ENCODE results near the gene MICAL3. TPM values are rescaled to one million over a fixed set of nuclear protein-coding genes. Genes with fewer than 3 reads are reported as not detected.

Gene MICAL3
- total RNA-seq, 1 experiment from 2014 or later, result 23.7 TPM

DNA sequence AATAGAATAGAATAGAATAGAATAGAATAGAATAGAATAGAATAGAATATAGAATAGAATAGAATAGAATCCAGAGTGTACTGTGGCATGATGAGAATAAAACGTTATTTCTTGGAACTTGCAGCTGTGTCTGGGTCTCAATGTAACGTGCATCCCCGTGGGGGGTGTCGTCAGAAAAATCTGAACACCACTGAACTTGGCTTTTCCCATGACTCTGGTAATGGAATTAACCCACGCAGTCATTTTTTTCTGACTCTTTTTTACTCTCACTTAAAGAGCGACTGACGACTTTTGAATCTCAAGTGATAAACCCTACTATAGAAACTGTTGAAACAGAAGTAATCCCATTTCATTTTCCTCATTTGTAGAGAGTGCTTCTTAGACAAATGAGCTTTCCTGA, 157.7 kb downstream of the MICAL3 start:
- TF ChIP-seq, protein P1, sequence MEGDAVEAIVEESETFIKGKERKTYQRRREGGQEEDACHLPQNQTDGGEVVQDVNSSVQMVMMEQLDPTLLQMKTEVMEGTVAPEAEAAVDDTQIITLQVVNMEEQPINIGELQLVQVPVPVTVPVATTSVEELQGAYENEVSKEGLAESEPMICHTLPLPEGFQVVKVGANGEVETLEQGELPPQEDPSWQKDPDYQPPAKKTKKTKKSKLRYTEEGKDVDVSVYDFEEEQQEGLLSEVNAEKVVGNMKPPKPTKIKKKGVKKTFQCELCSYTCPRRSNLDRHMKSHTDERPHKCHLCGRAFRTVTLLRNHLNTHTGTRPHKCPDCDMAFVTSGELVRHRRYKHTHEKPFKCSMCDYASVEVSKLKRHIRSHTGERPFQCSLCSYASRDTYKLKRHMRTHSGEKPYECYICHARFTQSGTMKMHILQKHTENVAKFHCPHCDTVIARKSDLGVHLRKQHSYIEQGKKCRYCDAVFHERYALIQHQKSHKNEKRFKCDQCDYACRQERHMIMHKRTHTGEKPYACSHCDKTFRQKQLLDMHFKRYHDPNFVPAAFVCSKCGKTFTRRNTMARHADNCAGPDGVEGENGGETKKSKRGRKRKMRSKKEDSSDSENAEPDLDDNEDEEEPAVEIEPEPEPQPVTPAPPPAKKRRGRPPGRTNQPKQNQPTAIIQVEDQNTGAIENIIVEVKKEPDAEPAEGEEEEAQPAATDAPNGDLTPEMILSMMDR (conservative IDR thresholded peaks at IDR 0.05; ENCODE audit: low read depth, low read length), result no peak
- TF ChIP-seq EZH2 (IDR thresholded peaks at IDR 0.05; ENCODE audit: low read length, unreplicated experiment) (no peak), EZH2phosphoT487 (IDR thresholded peaks at IDR 0.05; ENCODE audit: borderline replicate concordance, low read length) (no peak)
- peaks cover 14% of the 10 kb centered on the region for H3K36me3 ChIP-seq (ENCODE audit: low read depth, low read length)
- CTCF ChIA-PET, result no interaction called here

GRCh38 chr22:17866127-17866526, 158.2 kb downstream of the MICAL3 start:
- Histone ChIP-seq H3F3A (ENCODE audit: low read length, unreplicated experiment) (no peaks in the 10 kb centered on the region), H3K9ac (ENCODE audit: low read length) (no peak overlapping the region), H3K4me3 (ENCODE audit: low read length) (no peak overlapping the region), H3K79me2 (ENCODE audit: low read length) (no peaks in the 10 kb centered on the region), H3K9me2 (replicated peaks; ENCODE audit: low read length) (no peaks in the 10 kb centered on the region), H3K9me3 (ENCODE audit: low read length) (no peaks in the 10 kb centered on the region), H3K4me2 (ENCODE audit: low read length) (no peak overlapping the region), H3K27me3 (ENCODE audit: low read length) (no peaks in the 10 kb centered on the region), H4K20me1 (ENCODE audit: low read length) (no peaks in the 10 kb centered on the region), H3K27ac (ENCODE audit: low read length) (no peak overlapping the region), H3K4me1 (ENCODE audit: insufficient read depth, low read length) (no peaks in the 10 kb centered on the region), H2AFZ (ENCODE audit: low read length) (no peak overlapping the region), H3K36me3 (ENCODE audit: low read depth, low read length) (peaks cover 12% of the 10 kb centered on the region)
- DNase-seq, result no peak
- BruUV-seq (replicated peaks), result no TSS peak
- TF ChIP-seq, protein P1 (conservative IDR thresholded peaks at IDR 0.05; ENCODE audit: low read depth, low read length), result no peak
- TF ChIP-seq EZH2 (IDR thresholded peaks at IDR 0.05; ENCODE audit: low read length, unreplicated experiment) (no peak), EZH2phosphoT487 (IDR thresholded peaks at IDR 0.05; ENCODE audit: borderline replicate concordance, low read length) (no peak)
- intact Hi-C loops (cut with micrococcal nuclease), result no loop called here
- ATAC-seq, result no peak
- CTCF ChIA-PET, result no interaction called here
- POLR2A ChIA-PET (ENCODE audit: unreplicated experiment), result no interaction called here

More for the DNA sequence above, 157.7 kb downstream of the MICAL3 start:
- Histone ChIP-seq H3K4me2 (ENCODE audit: low read length) (no peak overlapping the region), H3K4me3 (ENCODE audit: low read length) (no peak overlapping the region), H4K20me1 (ENCODE audit: low read length) (no peaks in the 10 kb centered on the region), H3K27ac (ENCODE audit: low read length) (no peak overlapping the region), H2AFZ (ENCODE audit: low read length) (no peak overlapping the region), H3F3A (ENCODE audit: low read length, unreplicated experiment) (no peaks in the 10 kb centered on the region), H3K79me2 (ENCODE audit: low read length) (no peaks in the 10 kb centered on the region), H3K27me3 (ENCODE audit: low read length) (no peaks in the 10 kb centered on the region), H3K4me1 (ENCODE audit: insufficient read depth, low read length) (no peaks in the 10 kb centered on the region), H3K9me3 (ENCODE audit: low read length) (no peaks in the 10 kb centered on the region), H3K9ac (ENCODE audit: low read length) (no peak overlapping the region), H3K9me2 (replicated peaks; ENCODE audit: low read length) (no peaks in the 10 kb centered on the region)
- intact Hi-C loops (cut with micrococcal nuclease), result no loop called here
- ATAC-seq (no peak), DNase-seq (no peak)
- POLR2A ChIA-PET (ENCODE audit: unreplicated experiment), result no interaction called here
- no TSS peak for BruUV-seq (replicated peaks)

- no peak for TF ChIP-seq EZH2 (IDR thresholded peaks at IDR 0.05; ENCODE audit: low read length, unreplicated experiment)
- TF ChIP-seq EZH2phosphoT487 (IDR thresholded peaks at IDR 0.05; ENCODE audit: borderline replicate concordance, low read length), result no peak
- TF ChIP-seq, protein P1 (conservative IDR thresholded peaks at IDR 0.05; ENCODE audit: low read depth, low read length), result no peak
- Histone ChIP-seq H4K20me1 (ENCODE audit: low read length) (no peaks in the 10 kb centered on the region), H3K36me3 (ENCODE audit: low read depth, low read length) (peaks cover 10% of the 10 kb centered on the region), H3K79me2 (ENCODE audit: low read length) (no peaks in the 10 kb centered on the region), H3K4me2 (ENCODE audit: low read length) (no peak overlapping the region), H3K27ac (ENCODE audit: low read length) (no peak overlapping the region), H3K4me3 (ENCODE audit: low read length) (no peak overlapping the region), H3K9me2 (replicated peaks; ENCODE audit: low read length) (no peaks in the 10 kb centered on the region), H3K9me3 (ENCODE audit: low read length) (no peaks in the 10 kb centered on the region), H3K27me3 (ENCODE audit: low read length) (no peaks in the 10 kb centered on the region), H2AFZ (ENCODE audit: low read length) (no peak overlapping the region), H3K9ac (ENCODE audit: low read length) (no peak overlapping the region), H3K4me1 (ENCODE audit: insufficient read depth, low read length) (no peaks in the 10 kb centered on the region), H3F3A (ENCODE audit: low read length, unreplicated experiment) (no peaks in the 10 kb centered on the region)
- no peak for ATAC-seq
- no peak for DNase-seq
- CTCF ChIA-PET, result no interaction called here
- POLR2A ChIA-PET (ENCODE audit: unreplicated experiment), result no interaction called here
- no TSS peak for BruUV-seq (replicated peaks)
- intact Hi-C loops (cut with micrococcal nuclease), result no loop called here
These were observed 158.9 kb downstream of the MICAL3 start for GRCh38 chr22:17865183-17866055.
